Retinal pigment epithelial cell (primary cell): ENCODE results near the gene CASP10.
"Not testable (repeated sequence)": the region's sequence is repeated elsewhere in the genome, so short reads cannot be mapped to it uniquely, and the experiment has no call there.

Experiments
- DNase-seq: peaks from one replicate; pipeline ENCODE4 v3.0.0-alpha.2; 2010; ENCODE audit warnings: low read depth
- H3K4me3 ChIP-seq: 2 replicates; pipeline ENCODE4 v1.5.1; 2011; ENCODE audit warnings: mild to moderate bottlenecking, low read length, control low read depth, moderate library complexity
- TF ChIP-seq, protein P1 (sequence below): conservative IDR thresholded peaks from 2 replicates; pipeline ENCODE4 v1.5.1; 2011; ENCODE audit warnings: low read depth, low read length, control low read depth, inconsistent platforms

The CASP10 gene

DNA sequence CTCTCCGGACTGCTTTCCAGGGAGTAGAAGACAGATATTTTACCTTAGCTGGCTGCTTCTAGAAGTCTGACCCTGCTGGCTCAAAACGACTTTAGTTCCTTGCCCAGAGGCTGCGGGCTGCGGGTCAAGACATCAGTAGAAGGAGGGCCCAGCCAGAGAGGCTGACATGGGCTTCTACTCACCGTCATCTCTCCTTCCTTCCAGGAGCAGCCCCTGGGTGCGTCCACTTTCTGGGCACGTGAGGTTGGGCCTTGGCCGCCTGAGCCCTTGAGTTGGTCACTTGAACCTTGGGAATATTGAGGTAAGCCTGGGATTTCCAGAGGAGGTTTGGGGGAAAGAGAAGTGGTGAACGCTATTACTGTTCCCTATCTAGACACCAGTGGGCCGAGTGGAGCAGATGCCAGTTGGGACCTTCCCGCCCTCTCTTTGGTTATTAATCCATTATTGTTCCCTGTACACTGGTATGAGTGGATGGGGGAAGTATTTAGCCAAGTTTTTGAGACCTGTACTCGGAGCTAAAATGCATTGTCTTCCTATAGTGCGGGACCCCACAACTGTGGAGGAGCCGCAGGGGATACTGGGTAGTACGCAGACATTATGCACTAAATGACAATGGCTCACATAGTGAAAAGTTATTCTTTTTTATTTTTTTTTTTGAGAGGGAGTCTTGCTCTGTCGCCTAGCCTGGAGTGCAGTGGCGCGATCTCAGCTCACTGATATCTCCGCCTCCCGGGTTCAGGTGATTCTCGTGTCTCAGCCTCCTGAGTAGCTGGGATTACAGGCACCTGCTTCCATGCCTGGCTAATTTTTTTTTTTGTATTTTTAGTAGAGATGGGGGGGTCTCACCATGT lies 51.1 kb downstream of the CASP10 start:
- TF ChIP-seq, protein P1, sequence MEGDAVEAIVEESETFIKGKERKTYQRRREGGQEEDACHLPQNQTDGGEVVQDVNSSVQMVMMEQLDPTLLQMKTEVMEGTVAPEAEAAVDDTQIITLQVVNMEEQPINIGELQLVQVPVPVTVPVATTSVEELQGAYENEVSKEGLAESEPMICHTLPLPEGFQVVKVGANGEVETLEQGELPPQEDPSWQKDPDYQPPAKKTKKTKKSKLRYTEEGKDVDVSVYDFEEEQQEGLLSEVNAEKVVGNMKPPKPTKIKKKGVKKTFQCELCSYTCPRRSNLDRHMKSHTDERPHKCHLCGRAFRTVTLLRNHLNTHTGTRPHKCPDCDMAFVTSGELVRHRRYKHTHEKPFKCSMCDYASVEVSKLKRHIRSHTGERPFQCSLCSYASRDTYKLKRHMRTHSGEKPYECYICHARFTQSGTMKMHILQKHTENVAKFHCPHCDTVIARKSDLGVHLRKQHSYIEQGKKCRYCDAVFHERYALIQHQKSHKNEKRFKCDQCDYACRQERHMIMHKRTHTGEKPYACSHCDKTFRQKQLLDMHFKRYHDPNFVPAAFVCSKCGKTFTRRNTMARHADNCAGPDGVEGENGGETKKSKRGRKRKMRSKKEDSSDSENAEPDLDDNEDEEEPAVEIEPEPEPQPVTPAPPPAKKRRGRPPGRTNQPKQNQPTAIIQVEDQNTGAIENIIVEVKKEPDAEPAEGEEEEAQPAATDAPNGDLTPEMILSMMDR: no peak
- no peak for DNase-seq

DNA sequence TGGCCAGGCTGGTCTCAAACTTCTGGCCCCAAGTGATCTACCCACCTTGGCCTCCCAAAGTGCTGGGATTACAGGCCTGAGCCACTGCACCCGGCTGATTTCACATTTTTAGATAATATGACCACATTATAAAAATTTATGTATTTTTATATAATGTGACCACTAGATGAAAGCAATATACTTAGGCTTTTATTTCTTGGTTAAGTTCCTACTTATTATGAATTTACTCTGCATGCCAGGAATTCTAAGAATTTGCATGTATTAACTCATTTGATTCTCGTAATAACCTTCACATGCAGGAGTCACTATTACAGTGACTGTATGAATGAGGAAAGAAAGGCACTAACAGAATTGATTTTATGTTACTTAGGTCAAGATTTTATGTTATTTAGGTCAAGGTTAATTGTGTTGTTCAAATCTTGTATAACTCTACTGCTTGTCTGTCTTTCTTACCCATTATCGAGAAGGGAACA lies 51.8 kb downstream of the CASP10 start:
- no peak overlapping the region for H3K4me3 ChIP-seq
- TF ChIP-seq, protein P1: no peak
- DNase-seq: peak; percentile 38

More for the DNA sequence above, 51.1 kb downstream of the CASP10 start:
- H3K4me3 ChIP-seq: no peak overlapping the region

DNA sequence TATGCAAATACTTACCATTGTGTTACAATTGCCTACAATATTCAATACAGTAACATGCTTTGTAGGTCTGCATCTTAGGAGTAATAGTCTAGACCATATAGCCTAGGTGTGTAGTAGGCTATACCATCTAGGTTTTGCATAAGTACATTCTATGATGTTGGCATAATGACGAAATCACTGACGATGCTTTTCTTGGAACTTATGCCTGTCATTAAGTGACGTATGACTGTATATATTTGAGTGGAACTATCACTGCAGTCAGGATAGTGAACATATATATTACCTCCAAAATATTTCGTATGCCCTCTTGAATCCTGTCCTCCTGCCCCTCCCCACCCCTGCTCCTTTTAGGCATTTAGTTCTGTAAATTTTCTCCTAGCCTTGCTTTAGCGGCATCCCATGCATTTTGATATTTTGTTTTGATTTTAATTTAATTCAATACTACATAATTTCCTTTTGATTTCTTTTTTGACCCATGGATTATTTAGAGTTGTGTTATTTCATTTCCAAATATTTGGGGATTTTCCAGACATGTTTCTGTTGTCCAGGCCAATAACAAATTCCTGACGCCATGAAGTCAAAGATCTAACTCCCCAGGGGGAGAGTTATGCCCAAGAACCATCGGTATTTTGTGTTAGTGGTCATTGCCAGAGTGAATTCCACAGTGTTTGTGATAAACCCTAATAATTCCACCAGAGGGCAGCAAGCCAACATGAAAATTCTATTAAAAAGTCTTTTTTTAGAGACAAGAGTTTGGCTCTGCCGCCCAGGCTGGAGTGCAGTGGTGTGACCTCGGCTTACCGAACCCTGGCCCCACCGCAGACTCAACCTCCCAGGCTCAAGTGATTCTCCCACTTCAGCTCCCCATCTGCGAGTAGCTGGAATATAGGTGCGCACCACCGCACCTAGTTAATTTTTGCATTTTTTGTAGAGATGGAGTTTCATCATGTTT lies 53.2 kb downstream of the CASP10 start:
- no peak overlapping the region for H3K4me3 ChIP-seq

DNA sequence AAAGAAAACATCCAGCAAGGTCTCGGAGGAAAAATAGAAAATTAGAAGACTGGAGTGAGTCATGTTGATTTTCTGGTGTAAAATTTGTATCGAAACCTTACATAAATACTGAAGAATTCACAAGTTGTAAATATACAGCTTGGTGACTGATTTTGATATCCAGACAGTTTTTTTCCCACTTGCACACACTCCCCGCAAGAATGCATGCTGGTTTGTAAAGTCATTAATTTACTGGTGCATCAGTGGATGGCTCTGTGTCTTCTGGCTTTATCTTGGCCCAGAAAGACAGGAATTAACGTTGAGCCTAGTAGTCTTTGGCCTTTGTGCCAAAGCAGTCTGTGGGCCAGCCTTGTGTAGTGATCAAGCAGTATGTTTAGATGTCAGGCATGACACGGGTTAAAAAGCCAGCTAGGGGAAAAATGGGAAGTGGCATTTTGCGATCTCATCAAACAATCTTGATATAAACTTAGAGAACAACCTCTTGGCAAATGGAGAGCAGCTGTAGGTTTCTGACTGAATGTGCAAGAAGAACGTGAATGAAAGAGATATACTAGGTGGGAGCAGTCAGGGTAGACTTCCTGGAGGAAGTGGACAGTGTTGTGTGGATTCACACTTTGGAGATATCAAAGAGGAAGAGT lies 54.7 kb downstream of the CASP10 start:
- TF ChIP-seq, protein P1: no peak
- H3K4me3 ChIP-seq: no peak overlapping the region
- no peak for DNase-seq

More for the DNA sequence above, 53.2 kb downstream of the CASP10 start:
- no peak for DNase-seq
- TF ChIP-seq, protein P1: peak; percentile 53

DNA sequence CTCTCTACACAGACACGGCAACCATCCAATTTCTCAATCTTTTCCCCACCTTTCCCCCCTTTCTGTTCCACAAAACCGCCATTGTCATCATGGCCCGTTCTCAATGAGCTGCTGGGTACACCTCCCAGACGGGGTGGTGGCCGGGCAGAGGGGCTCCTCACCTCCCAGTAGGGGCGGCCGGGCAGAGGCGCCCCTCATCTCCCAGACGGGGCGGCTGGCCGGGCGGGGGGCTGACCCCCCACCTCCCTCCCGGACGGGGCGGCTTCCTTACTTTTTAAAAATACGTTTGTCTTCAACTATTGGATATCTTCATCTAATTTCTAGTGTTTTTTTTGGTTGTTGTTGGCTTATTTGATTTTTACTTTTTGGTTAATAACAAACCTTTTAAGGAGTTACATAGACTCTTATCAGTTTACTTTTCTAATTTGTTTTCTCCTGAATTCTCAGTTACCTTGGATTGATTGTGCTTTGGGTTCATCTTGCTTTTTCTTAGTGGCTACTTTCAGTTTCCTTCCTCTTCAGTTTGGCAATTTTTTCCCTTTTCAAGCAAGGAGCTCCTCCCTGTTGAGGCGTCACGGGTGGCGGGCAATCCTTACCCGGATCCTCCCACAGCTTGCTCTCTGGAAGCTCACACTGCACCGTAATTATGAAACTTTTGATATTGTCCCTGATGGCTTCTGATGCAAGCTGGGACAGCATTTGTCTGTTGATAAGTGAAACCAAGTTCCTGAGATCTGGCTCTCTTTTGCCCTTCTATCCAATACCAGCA lies 56.4 kb downstream of the CASP10 start:
- not testable (repeated sequence) for H3K4me3 ChIP-seq, DNase-seq

DNA sequence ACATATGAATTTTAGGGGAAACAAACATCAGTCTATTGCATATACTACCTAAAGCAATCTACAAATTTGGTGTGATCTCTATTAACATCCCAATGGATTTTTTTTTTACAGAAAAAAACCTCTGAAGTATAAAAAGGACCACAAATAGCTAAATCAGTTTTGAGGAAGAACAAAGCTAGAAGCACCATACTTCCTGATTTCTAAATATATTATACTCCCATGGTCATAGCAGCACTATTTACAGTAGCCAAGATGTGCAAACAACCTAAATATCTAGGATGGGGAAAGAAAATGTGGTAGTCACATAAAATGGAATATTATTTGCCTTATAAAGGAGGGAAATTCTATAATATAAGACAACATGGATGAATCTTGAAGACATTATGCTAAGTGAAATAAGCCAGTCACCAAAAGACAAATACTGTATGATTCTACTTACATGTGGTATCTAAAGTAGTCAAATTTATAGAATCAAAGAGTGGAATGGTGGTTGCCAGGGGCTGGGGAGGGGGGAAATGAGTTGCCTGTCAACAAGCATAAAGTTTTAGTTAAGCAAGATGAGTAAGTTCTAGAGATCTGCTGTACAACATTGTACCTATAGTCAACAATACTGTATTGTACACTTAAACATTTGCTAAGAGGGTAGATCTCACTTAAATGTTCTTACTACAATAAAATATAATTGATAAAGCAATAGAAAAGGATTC lies 59.8 kb downstream of the CASP10 start:
- DNase-seq: no peak
- no peak overlapping the region for H3K4me3 ChIP-seq
- TF ChIP-seq, protein P1: no peak
